MM.1S (cell line): ENCODE data around the gene SRRM3.
"Not testable (repeated sequence)": the region's sequence is repeated elsewhere in the genome, so short reads cannot be mapped to it uniquely, and the experiment has no call there.

ENCODE experiments used
- EZH2 ChIP-seq: fragments of 300-600 bp; sonication (generic); optimal IDR thresholded peaks from 2 replicates; pipeline ENCODE3; 2017; ENCODE audit warnings: low read depth, mild to moderate bottlenecking, antibody characterized with exemption, low read length, mixed read lengths
- TF ChIP-seq, protein P1 (sequence below): fragments of 300-600 bp; sonication (generic); IDR thresholded peaks from 2 replicates; pipeline ENCODE4 v1.5.1; 2016; ENCODE audit warnings: antibody characterized with exemption, low read length, mixed read lengths

DNA sequence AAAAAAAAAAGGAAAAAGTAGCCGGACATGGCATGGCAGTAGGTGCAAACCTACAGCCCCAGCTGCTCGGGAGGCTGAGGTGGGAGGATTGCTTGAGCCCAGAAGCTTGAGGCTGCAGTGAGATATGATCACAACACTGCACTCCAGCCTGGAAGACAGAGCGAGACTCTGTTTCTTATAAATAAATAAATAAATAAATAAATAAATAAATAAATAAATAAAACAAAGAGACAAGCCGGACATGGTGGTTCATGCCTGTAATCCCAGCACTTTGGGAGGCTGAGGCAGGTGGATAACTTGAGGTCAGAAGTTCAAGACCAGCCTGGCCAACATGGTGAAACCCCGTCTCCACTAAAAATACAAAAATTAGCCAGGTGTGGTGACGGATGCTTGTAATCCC, 113.0 kb downstream of the SRRM3 start:
- TF ChIP-seq, protein P1, sequence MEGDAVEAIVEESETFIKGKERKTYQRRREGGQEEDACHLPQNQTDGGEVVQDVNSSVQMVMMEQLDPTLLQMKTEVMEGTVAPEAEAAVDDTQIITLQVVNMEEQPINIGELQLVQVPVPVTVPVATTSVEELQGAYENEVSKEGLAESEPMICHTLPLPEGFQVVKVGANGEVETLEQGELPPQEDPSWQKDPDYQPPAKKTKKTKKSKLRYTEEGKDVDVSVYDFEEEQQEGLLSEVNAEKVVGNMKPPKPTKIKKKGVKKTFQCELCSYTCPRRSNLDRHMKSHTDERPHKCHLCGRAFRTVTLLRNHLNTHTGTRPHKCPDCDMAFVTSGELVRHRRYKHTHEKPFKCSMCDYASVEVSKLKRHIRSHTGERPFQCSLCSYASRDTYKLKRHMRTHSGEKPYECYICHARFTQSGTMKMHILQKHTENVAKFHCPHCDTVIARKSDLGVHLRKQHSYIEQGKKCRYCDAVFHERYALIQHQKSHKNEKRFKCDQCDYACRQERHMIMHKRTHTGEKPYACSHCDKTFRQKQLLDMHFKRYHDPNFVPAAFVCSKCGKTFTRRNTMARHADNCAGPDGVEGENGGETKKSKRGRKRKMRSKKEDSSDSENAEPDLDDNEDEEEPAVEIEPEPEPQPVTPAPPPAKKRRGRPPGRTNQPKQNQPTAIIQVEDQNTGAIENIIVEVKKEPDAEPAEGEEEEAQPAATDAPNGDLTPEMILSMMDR = not testable (repeated sequence)
- TF ChIP-seq EZH2 = not testable (repeated sequence)
